ENCODE data around the gene CACYBP.

GRCh38 chr1:174989536-174990220, 10.1 kb upstream of the CACYBP start:
- no peak for TF ChIP-seq CTCF (IDR thresholded peaks at IDR 0.05; ENCODE audit: low read length)
- no peak for TF ChIP-seq EZH2 (IDR thresholded peaks at IDR 0.05; ENCODE audit: borderline replicate concordance, low read length)
